Measurements from ENCODE around the gene ADGRL3. TPM values are rescaled to one million over a fixed set of nuclear protein-coding genes. Genes with fewer than 3 reads are reported as not detected.
"Not testable (repeated sequence)": the region's sequence is repeated elsewhere in the genome, so short reads cannot be mapped to it uniquely, and the experiment has no call there.

The ADGRL3 gene
- total RNA-seq, 3 donors from 2014 or later (not counting 1 experiment from before 2014, with no cell fraction given) = not detected

DNA sequence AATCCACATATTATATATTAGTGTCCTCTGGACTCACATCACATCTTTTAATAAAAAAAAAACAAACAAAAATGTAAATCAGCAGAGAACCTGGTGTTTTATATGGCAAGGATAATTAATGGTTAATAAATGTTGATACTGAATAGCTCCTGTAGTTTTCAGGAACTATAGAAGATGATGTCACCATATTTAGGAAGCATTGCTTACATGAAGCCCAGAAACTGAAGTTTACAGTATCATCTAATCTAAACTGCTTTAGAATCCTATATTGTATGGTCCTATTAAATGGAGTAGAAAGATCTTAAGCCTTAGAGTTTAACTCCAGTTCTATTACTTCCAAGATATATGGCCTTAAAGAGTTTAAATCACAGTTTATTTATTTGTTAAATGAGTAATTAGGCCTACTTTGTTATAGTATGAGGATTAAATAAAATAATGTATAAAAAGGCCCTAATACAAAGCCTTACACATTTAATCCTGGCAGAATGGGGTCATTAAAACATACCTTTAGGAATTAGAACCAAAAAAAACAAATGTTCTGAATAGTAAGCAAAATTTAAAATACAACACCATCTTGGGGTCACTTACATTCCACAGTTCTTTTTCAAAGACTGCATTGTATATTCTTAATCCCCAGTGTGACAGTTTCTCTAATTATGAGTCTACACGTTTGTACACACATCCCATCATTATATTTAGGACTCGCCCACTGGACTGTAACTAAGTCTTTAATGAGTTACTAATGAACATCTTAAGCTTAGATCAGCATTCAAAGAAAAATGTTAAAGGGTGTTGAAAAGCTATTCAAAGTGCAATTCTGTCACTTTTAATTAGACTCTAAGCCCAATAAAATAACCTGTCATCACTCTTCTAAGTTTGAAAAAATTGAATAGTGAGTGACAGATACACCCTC lies 305.9 kb downstream of the ADGRL3 start:
- TF ChIP-seq, protein P1, sequence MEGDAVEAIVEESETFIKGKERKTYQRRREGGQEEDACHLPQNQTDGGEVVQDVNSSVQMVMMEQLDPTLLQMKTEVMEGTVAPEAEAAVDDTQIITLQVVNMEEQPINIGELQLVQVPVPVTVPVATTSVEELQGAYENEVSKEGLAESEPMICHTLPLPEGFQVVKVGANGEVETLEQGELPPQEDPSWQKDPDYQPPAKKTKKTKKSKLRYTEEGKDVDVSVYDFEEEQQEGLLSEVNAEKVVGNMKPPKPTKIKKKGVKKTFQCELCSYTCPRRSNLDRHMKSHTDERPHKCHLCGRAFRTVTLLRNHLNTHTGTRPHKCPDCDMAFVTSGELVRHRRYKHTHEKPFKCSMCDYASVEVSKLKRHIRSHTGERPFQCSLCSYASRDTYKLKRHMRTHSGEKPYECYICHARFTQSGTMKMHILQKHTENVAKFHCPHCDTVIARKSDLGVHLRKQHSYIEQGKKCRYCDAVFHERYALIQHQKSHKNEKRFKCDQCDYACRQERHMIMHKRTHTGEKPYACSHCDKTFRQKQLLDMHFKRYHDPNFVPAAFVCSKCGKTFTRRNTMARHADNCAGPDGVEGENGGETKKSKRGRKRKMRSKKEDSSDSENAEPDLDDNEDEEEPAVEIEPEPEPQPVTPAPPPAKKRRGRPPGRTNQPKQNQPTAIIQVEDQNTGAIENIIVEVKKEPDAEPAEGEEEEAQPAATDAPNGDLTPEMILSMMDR (IDR thresholded peaks at IDR 0.05) = no peak
- intact Hi-C loops (cut with micrococcal nuclease) = no loop called here
- Mint-ChIP-seq H3K36me3 (no peaks in the 10 kb centered on the region), H3K4me3 (no peak overlapping the region), H3K9me3 (peaks cover 13 to 17% of the 10 kb centered on the region in 2 donors), H3K4me1 (no peaks in the 10 kb centered on the region), H3K27ac (no peak overlapping the region), H3K27me3 (ENCODE audit: low read depth in 2 of 2) (no peaks in the 10 kb centered on the region)
- no peaks in the 10 kb centered on the region for H3K4me1 ChIP-seq (ENCODE audit: control insufficient read depth, insufficient read depth, low read length)
- 79% methylated on average over 2 of the region's 2 CpGs for WGBS (ENCODE audit: insufficient coverage)
- no peaks in the 10 kb centered on the region for H3K36me3 ChIP-seq (ENCODE audit: control insufficient read depth, insufficient read depth, low read length)
- ATAC-seq = no peak
- H3K27me3 ChIP-seq (ENCODE audit: control insufficient read depth, insufficient read depth, low read length) = no peaks in the 10 kb centered on the region
- peaks cover 2% of the 10 kb centered on the region for H3K9me3 ChIP-seq (ENCODE audit: control insufficient read depth, insufficient read depth, low read length)
- no peak overlapping the region for H3K27ac ChIP-seq (ENCODE audit: low read length)
- no peak overlapping the region for H3K4me3 ChIP-seq (ENCODE audit: low read length)
- DNase-seq = no peak

DNA sequence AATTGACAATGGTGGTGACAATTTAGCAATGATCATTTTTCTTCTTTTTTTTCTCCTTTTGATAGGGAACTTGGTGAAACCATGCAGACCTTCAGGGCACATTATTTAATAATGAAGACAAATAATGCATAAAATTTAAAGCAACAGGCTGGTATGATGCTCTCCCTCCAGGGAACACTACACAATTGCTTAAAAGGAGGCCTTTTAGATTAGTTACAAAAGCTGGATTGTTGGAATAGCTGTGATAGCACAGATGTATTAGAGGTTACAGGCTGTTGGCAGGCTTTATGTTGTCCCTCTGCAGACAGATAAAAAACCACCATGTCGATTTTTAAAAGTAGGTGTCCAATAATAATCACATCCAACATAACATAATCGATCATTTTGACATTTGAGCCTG lies 307.0 kb downstream of the ADGRL3 start:
- intact Hi-C loops (cut with micrococcal nuclease) = no loop called here

DNA sequence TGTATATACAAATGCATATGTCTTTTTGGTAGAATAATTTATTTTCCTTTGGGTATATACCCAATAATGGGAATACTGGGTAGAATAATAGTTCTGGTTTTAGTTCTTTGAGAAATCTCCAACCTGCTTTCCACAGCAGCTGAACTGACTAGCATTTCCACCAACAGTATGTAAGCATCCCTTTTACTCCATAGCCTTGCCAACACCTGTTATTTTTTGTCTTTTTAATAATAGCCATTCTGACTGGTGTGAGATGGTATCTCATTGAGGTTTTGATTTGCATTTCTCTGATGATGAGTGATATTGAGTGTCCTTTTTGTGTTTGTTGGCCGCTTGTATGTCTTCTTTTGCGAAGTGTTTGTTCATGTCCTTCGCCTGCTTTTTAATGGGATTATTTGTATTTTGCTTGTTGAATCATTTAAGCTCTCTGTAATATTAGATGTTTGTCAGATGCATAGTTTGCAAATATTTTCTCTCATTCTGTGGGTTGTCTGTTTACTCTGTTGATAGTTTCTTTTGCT lies 309.7 kb downstream of the ADGRL3 start:
- H3K4me3 ChIP-seq (ENCODE audit: low read length); H3K27ac ChIP-seq (ENCODE audit: low read length); H3K36me3 Mint-ChIP-seq; H3K27me3 Mint-ChIP-seq (ENCODE audit: low read depth in 2 of 2); H3K4me1 Mint-ChIP-seq; DNase-seq; H3K4me3 Mint-ChIP-seq; intact Hi-C loops (cut with micrococcal nuclease); H3K27me3 ChIP-seq (ENCODE audit: control insufficient read depth, insufficient read depth, low read length); H3K4me1 ChIP-seq (ENCODE audit: control insufficient read depth, insufficient read depth, low read length); H3K27ac Mint-ChIP-seq; H3K36me3 ChIP-seq (ENCODE audit: control insufficient read depth, insufficient read depth, low read length); H3K9me3 ChIP-seq (ENCODE audit: control insufficient read depth, insufficient read depth, low read length); ATAC-seq: not testable (repeated sequence)
- 88% methylated on average over 3 of the region's 3 CpGs for WGBS (ENCODE audit: insufficient coverage)
- peaks cover 10 to 15% of the 10 kb centered on the region in 2 donors for H3K9me3 Mint-ChIP-seq

More for the DNA sequence above, 307.0 kb downstream of the ADGRL3 start:
- peaks cover 4% of the 10 kb centered on the region for H3K9me3 ChIP-seq (ENCODE audit: control insufficient read depth, insufficient read depth, low read length)
- H3K36me3 ChIP-seq (ENCODE audit: control insufficient read depth, insufficient read depth, low read length) = no peaks in the 10 kb centered on the region
- no peak overlapping the region for H3K27ac ChIP-seq (ENCODE audit: low read length)
- ATAC-seq = no peak
- Mint-ChIP-seq H3K36me3 (no peaks in the 10 kb centered on the region), H3K9me3 (peaks cover 8 to 15% of the 10 kb centered on the region in 2 donors), H3K4me3 (no peak overlapping the region), H3K27me3 (ENCODE audit: low read depth in 2 of 2) (no peaks in the 10 kb centered on the region), H3K4me1 (no peaks in the 10 kb centered on the region), H3K27ac (no peak overlapping the region)
- no peaks in the 10 kb centered on the region for H3K27me3 ChIP-seq (ENCODE audit: control insufficient read depth, insufficient read depth, low read length)
- 53% methylated on average over 2 of the region's 2 CpGs for WGBS (ENCODE audit: insufficient coverage)
- H3K4me1 ChIP-seq (ENCODE audit: control insufficient read depth, insufficient read depth, low read length) = no peaks in the 10 kb centered on the region
- DNase-seq = no peak
- no peak overlapping the region for H3K4me3 ChIP-seq (ENCODE audit: low read length)
- TF ChIP-seq, protein P1 (IDR thresholded peaks at IDR 0.05) = no peak

DNA sequence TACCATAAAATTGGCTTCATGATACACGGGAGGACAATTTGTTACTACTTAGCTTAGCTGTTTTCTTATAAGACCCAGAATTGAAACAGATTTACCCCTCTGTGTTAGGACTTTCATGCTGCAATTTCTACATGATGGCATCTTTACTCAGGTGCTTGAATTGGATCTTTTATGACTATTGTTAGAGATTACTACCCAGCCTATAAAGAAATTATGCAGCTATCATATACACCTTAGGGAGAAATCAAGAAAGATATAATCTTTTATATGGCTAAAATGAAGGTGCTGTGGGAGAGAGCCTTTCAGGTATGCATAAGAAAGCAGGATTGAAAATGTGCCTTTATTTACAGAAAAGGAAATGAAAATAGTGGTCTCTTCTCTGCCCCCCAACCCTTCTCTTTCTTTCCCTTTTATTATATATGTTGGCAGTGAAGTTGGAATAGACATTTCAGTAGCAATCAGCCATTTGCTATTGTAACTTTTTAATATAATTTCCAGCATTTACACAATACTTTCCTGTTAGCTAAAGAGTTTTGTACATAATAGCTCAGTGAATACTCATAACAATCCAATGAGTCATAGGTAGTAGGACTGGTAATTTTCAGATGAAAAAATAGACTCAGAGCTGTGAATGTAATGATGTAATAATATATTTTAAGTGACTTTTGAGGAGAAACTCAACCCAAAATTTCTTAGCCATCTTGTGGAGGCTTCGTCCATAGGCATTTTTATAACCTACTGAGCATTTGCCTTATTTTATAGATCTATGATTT lies 311.8 kb downstream of the ADGRL3 start:
- Histone ChIP-seq H3K27ac (ENCODE audit: low read length) (no peak overlapping the region), H3K27me3 (ENCODE audit: control insufficient read depth, insufficient read depth, low read length) (no peaks in the 10 kb centered on the region), H3K9me3 (ENCODE audit: control insufficient read depth, insufficient read depth, low read length) (peaks cover 4% of the 10 kb centered on the region), H3K36me3 (ENCODE audit: control insufficient read depth, insufficient read depth, low read length) (no peaks in the 10 kb centered on the region), H3K4me1 (ENCODE audit: control insufficient read depth, insufficient read depth, low read length) (no peaks in the 10 kb centered on the region), H3K4me3 (ENCODE audit: low read length) (no peak overlapping the region)
- 100% methylated on average over 1 of the region's 2 CpGs for WGBS (ENCODE audit: insufficient coverage)
- TF ChIP-seq, protein P1 (IDR thresholded peaks at IDR 0.05) = no peak
- Mint-ChIP-seq H3K4me3 (no peak overlapping the region), H3K4me1 (no peaks in the 10 kb centered on the region), H3K27me3 (ENCODE audit: low read depth in 2 of 2) (no peaks in the 10 kb centered on the region), H3K27ac (no peak overlapping the region), H3K9me3 (peaks cover 14 to 17% of the 10 kb centered on the region in 2 donors), H3K36me3 (no peaks in the 10 kb centered on the region)
- intact Hi-C loops (cut with micrococcal nuclease) = no loop called here
- ATAC-seq (no peak), DNase-seq (no peak)
